Stomach (tissue), 4 donors: ENCODE measurements around the gene CEP55.

Experiments used
- CTCF ChIP-seq, 7 experiments: fragments of 450-650 bp in 4 of 7; fragments of 200-600 bp in 3 of 7; sonication (generic) in 3 of 7; IDR thresholded peaks; one replicate each; pipeline ENCODE4 v1.5.1; 2016 to 2019; ENCODE audit warnings: antibody characterized with exemption in 7 of 7, control low read depth in 2 of 7, mild to moderate bottlenecking in 1 of 7
- EP300 ChIP-seq: sonication (generic); formaldehyde crosslinking; IDR thresholded peaks from one replicate; pipeline ENCODE4 v1.6.1; 2017; ENCODE audit warnings: antibody characterized with exemption
- POLR2A ChIP-seq, 4 donors: fragments of 450-650 bp; IDR thresholded peaks; one replicate each; pipeline ENCODE4 v1.6.1; 2016; ENCODE audit warnings: antibody characterized with exemption in 4 of 4, control low read depth in 2 of 4, mild to moderate bottlenecking in 1 of 4, moderate library complexity in 1 of 4
- POLR2AphosphoS5 ChIP-seq, 3 donors: sonication (generic); formaldehyde crosslinking; IDR thresholded peaks; one replicate each; pipeline ENCODE4 v1.6.1; 2016; ENCODE audit warnings: antibody characterized with exemption in 3 of 3

- TF ChIP-seq CTCF (IDR thresholded peaks at IDR 0.05) (no peak), EP300 (no peak), POLR2A (IDR thresholded peaks at IDR 0.05) (no peak), POLR2AphosphoS5 (IDR thresholded peaks at IDR 0.05) (no peak)
Observed at GRCh38 chr10:93548376-93549071, 52.1 kb downstream of the CEP55 start.
